ENCODE data around the gene ARHGAP35. TPM values are rescaled to one million over a fixed set of nuclear protein-coding genes. Genes with fewer than 3 reads are reported as not detected.

The ARHGAP35 gene
- total RNA-seq (2022) (81.7 and 85.9 TPM in 2 replicates), Bru-seq, nascent RNA (percentile 87 among the genes with signal in this experiment), BruChase-seq, experiment 1, labeled RNA remaining after a 2-hour chase (percentile 92 among the genes with signal in this experiment), BruChase-seq, experiment 2, labeled RNA remaining after a 6-hour chase (percentile 93 among the genes with signal in this experiment)
- long read RNA-seq, full-length matches to known transcripts = 1 of 35 reads
- long read RNA-seq, partial matches to known transcripts = 32 of 35 reads
- long read RNA-seq, other reads (novel, unspliced or antisense) = 2 of 35 reads

GRCh38 chr19:46860846-46861690, at the start of gene ARHGAP35:
Gene ARHGAP35 (plus strand): TSS chr19:46860997. CDS start chr19:46918676, 57,679 bp downstream.
- Histone ChIP-seq H3K27me3 (replicated peaks; ENCODE audit: control insufficient read depth, insufficient read depth, low read length) (no peaks in the 10 kb centered on the region), H3K4me1 (peaks cover 39% of the 10 kb centered on the region), H3K36me3 (ENCODE audit: control insufficient read depth, insufficient read depth, low read length) (peaks cover 3% of the 10 kb centered on the region), H3K9me3 (no peaks in the 10 kb centered on the region), H3K4me3 (ENCODE audit: low read depth, low read length) (peak within 1 kb of the TSS; percentile 90)
- peaks cover 25% of the 10 kb centered on the region for H3K36me3 Mint-ChIP-seq (ENCODE audit: insufficient read depth, unreplicated experiment)
- BruUV-seq (replicated peaks) = no TSS peak
- no peaks in the 10 kb centered on the region for H3K27me3 Mint-ChIP-seq (ENCODE audit: insufficient read depth, unreplicated experiment)
- peak; percentile 55 to 72 for DNase-seq
- ChIA-PET POLR2A (interaction anchor here (0.6 to 2.3 kb wide), 6 partner anchors 28 to 493 kb away, joined by 3 to 8 read pairs (median 4); partner anchors contain the start of gene SLC1A5), CTCF (interaction anchor here (0.6 to 1.4 kb wide), 3 partner anchors 21 to 383 kb away, joined by 3 to 7 read pairs (median 4); no protein-coding TSS in a partner anchor)
- intact Hi-C loops (cut with micrococcal nuclease; ENCODE audit: unreplicated experiment) = loop anchor here (2.0 to 10.0 kb wide), 5 partner anchors 30 to 394 kb away; partner anchors contain the start of gene CCDC9
- H3K4me1 Mint-ChIP-seq (ENCODE audit: low read depth, unreplicated experiment) = peaks cover 5% of the 10 kb centered on the region
- H3K27ac Mint-ChIP-seq (ENCODE audit: unreplicated experiment) = peak within 1 kb of the TSS; percentile 74
- H3K4me3 Mint-ChIP-seq (ENCODE audit: unreplicated experiment) = no peak within 1 kb of the TSS
- H3K9me3 Mint-ChIP-seq (ENCODE audit: unreplicated experiment) = no peaks in the 10 kb centered on the region
- no peak for TF ChIP-seq CTCF (IDR thresholded peaks at IDR 0.05; ENCODE audit: insufficient read depth in 1 of 2, low read depth in 1 of 2, low read length in 1 of 2, severe bottlenecking in 1 of 2, unreplicated experiment in 1 of 2)

- no peak for DNase-seq
- POLR2A ChIA-PET = no interaction called here
- Histone ChIP-seq H3K27me3 (replicated peaks; ENCODE audit: control insufficient read depth, insufficient read depth, low read length) (no peaks in the 10 kb centered on the region), H3K4me1 (no peaks in the 10 kb centered on the region), H3K9me3 (no peaks in the 10 kb centered on the region), H3K36me3 (ENCODE audit: control insufficient read depth, insufficient read depth, low read length) (no peaks in the 10 kb centered on the region), H3K4me3 (ENCODE audit: low read depth, low read length) (no peak overlapping the region)
- Mint-ChIP-seq H3K4me3 (ENCODE audit: unreplicated experiment) (no peak overlapping the region), H3K9me3 (ENCODE audit: unreplicated experiment) (no peaks in the 10 kb centered on the region), H3K27me3 (ENCODE audit: insufficient read depth, unreplicated experiment) (no peaks in the 10 kb centered on the region), H3K27ac (ENCODE audit: unreplicated experiment) (no peak overlapping the region), H3K36me3 (ENCODE audit: insufficient read depth, unreplicated experiment) (no peaks in the 10 kb centered on the region), H3K4me1 (ENCODE audit: low read depth, unreplicated experiment) (no peaks in the 10 kb centered on the region)
- TF ChIP-seq CTCF (IDR thresholded peaks at IDR 0.05; ENCODE audit: insufficient read depth in 1 of 2, low read depth in 1 of 2, low read length in 1 of 2, severe bottlenecking in 1 of 2, unreplicated experiment in 1 of 2) = no peak
- CTCF ChIA-PET = no interaction called here
- intact Hi-C loops (cut with micrococcal nuclease; ENCODE audit: unreplicated experiment) = no loop called here
- no TSS peak for BruUV-seq (replicated peaks)
Measured at GRCh38 chr19:46812977-46813838, 47.6 kb upstream of the ARHGAP35 start.
